ENCODE measurements around the gene LINC00632. TPM values are rescaled to one million over a fixed set of nuclear protein-coding genes. Genes with fewer than 3 reads are reported as not detected.
A peak's percentile ranks its signal among the peaks of the same experiment; 100 is the strongest.

Gene LINC00632
- total RNA-seq (2014; rRNA removed; shearing (Covaris generic)) = 0.06 and 0.17 TPM in 2 replicates

GRCh38 chrX:140709421-140709846 lies at the start of gene LINC00632:
TSS of gene LINC00632 (plus strand) at chrX:140709759.
- DNase-seq (ENCODE audit: low read depth) = no peak

DNA sequence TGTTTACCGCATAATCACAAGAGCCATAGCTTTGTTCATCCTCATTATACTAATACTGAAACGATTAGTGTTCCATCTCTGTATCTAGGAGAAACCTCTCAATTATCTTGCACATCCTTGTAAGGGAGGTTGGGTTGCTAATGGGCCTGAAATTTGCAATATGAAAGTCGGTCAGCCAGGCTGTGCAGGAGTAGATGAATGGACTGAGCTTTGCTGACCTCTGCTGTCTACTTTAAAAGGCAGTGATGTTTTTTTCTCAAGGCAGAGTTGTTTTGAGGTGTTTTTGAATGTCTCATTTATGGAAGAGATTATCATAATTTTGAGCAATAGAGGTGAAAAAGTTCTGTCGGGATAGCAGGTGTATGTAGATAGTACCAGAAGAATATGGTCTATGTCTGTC lies 47.9 kb upstream of the LINC00632 start:
- DNase-seq (ENCODE audit: low read depth) = no peak

- DNase-seq (ENCODE audit: low read depth) = peak; percentile 4
Measured at GRCh38 chrX:140664939-140665338, 44.6 kb upstream of the LINC00632 start.

GRCh38 chrX:140672840-140673731 lies 36.5 kb upstream of the LINC00632 start:
- DNase-seq (ENCODE audit: low read depth) = no peak

DNA sequence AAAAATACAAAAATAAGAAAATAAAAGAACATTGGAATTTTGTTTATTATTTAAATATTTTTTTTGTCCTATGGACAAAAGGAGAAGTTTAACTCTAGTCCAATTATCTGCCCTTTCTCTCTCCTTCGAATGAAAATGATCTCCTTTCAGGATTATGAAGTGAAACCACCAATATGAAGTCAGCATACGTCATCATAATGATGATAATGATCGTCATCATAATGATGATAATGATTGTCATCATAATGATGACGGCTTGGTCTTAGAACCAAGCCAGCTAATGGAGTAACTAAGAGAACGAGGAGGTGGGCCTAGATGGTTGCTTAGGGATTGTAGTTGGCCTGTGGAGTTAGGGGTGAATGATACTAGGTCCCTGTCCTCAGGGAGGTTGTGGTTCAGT lies 21.9 kb upstream of the LINC00632 start:
- no peak for DNase-seq (ENCODE audit: low read depth)

GRCh38 chrX:140691596-140691995 lies 18.0 kb upstream of the LINC00632 start:
- DNase-seq (ENCODE audit: low read depth) = peak; percentile 17

DNA sequence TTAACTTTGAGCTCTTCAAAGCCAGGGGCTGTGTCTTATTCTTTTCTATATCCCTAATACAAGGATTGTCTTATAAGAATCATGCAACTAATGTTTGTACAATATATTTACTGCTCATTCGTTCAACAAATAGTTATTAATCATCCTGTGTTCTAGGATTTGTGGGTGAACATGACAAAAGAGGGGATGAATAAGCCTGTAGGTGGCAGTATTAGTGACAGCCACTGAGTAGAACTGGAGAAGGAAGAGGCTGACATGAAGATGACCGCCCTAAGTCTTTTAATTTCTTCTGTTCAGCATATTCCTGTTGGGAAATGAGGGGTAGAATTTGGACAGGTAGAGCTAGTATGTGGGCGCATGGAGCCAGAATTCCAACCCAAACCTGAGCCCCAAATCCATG lies 11.9 kb upstream of the LINC00632 start:
- no peak for DNase-seq (ENCODE audit: low read depth)

DNA sequence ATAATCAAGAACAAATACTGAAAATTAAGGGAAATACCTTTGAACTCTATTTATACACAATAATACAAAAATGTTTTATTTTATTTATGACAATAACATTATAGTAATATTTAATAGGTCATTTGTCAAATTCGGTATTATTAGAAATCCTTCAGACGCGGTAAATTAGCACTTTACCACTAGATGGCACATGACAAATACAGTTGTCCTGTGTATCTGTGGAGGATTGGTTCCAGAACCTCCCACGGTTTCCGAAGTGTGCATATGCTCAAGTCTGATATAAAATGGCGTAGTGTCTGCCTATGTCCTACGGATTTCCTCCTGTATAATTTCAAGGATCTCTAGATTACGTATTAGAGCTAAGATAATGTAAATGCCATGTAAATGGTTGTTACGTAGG lies 8.1 kb upstream of the LINC00632 start:
- peak; percentile 8 for DNase-seq (ENCODE audit: low read depth)

DNA sequence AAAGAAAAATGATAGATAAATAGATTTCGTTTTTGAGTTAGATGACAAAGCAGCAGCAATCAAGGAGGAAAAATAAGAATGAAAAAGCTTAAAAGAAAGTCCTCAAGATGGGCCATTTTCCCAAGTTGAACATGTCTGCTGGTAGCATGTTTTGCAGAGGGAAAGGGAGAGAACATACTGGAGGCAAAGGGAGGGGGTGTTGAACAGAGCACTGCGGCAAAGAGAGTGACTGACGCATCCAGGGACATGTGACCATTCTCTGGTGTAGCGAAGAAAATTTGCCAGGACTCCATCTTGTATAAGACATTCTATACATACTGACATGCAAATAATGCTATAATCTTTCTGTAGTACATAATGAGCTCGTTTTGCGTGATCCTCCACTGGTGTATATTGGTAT lies 1.2 kb downstream of the LINC00632 start:
- no peak for DNase-seq (ENCODE audit: low read depth)

GRCh38 chrX:140711894-140712293 lies 2.3 kb downstream of the LINC00632 start:
- no peak for DNase-seq (ENCODE audit: low read depth)

GRCh38 chrX:140712413-140713173 lies 3.0 kb downstream of the LINC00632 start:
- DNase-seq (ENCODE audit: low read depth) = peak; percentile 64

GRCh38 chrX:140713174-140713539 lies 3.6 kb downstream of the LINC00632 start:
- no peak for DNase-seq (ENCODE audit: low read depth)

- no peak for DNase-seq (ENCODE audit: low read depth)
Measured at GRCh38 chrX:140715787-140716186, 6.2 kb downstream of the LINC00632 start.

DNA sequence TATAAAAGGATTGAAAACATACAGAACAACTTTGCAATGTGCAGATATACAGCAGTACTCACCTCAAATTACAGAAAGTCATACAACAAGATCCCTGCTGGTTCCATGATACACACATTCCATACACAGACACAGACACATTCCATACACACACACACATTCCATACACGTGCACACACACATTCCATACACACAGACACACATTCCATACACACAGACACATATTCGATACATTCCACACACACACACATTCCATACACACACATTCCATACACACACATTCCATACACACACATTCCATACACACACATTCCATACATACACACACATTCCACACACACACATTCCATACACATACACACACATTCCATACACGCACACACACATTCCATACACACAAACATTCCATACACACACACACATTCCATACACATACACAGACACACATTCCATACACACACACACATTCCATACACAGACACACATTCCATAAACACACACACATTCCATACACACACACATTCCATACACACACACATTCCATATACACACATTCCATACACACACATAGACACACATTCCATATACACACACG lies 13.7 kb downstream of the LINC00632 start:
- no peak for DNase-seq (ENCODE audit: low read depth)

DNA sequence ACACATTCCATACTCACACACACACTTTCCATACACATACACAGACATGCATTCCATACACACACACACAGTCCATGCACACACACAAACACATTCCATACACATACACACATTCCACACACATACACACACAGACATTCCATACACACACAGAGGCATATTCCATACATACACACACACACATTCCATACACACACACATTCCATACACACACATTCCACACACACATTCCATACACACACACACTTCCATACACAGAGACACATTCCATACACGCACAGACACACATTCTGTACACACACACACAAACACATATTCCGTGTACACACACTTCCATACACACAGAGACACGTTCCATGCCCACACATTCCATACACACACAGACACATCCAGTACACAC lies 14.8 kb downstream of the LINC00632 start:
- no peak for DNase-seq (ENCODE audit: low read depth)

DNA sequence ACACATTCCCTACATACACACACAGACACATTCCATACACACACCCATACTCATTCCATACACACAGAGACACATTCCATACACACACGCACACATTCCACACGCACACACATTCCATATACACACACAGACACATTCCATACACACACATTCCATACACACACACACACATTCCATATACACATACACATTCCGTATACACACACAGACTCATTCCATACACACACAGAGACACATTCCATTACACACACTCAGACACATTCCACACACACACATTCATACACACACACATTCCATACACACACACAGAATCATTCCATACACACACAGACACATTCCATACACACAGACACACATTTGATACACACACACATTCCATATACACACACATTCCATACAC lies 15.2 kb downstream of the LINC00632 start:
- no peak for DNase-seq (ENCODE audit: low read depth)

DNA sequence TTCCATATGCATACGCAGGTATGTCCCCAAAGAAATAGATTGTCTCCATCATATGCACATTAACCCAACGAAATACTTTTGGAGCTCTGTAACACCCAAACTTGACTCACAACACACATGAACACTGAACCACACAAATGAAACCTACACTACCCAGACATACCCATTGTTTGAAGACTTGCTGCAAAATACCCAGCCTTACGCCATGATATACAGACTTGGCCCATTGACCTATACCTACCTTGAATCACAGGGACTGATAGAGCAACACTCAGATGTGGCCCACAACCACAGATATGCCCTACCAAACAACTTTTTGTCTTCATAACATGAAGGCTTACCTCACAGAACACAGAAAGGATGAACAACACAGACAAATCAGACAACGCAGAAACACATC lies 15.9 kb downstream of the LINC00632 start:
- no peak for DNase-seq (ENCODE audit: low read depth)

- peak; percentile 25 for DNase-seq (ENCODE audit: low read depth)
Measured at GRCh38 chrX:140733766-140734342, 24.3 kb downstream of the LINC00632 start.

DNA sequence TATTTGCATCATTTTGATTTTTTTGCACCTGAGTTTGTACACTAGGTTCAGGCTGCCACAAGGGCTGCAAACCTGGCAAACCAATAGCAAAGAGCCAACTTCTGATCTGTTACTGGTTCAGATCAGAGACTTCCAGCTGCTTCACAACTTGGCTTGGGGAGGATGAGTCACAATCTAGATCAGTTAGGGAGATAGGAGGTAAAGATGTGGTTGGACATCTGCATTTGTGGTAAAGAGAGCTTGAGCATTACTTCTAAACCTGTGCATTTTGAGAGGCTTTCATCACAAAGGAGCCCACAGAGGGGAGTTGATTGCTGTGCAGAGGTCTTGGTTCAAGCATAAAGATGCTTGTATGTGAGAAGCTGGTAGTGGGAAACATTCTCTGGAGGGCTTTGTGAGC lies 34.5 kb downstream of the LINC00632 start:
- DNase-seq (ENCODE audit: low read depth) = peak; percentile 8

DNA sequence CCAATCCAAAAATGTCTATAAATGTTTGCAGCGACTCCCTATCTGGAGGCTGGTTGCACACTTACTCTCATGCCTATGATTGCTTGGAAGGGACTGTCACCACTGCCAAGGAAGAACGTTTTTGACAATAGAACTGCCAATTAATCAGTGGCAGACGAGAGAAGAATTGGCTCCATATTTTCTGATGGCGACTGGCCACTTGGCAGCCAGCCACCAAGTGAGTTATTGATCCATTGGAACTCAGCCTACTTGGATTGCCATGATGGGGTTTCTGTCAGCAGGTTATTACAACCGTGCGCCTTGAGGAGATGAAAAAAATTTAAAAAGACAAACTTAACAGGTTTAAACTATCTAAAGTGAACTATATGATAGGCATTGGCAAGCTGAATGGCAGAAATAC lies 47.4 kb downstream of the LINC00632 start:
- no peak for DNase-seq (ENCODE audit: low read depth)

- peak; percentile 34 for DNase-seq (ENCODE audit: low read depth)
Measured at GRCh38 chrX:140762061-140762460, 52.5 kb downstream of the LINC00632 start.

GRCh38 chrX:140764401-140764919 lies 54.9 kb downstream of the LINC00632 start:
- peak; percentile 24 for DNase-seq (ENCODE audit: low read depth)
